ENCODE measurements around the gene DIAPH3. TPM values are rescaled to one million over a fixed set of nuclear protein-coding genes. Genes with fewer than 3 reads are reported as not detected.
A peak's percentile ranks its signal among the peaks of the same experiment; 100 is the strongest.

Gene DIAPH3
- total and polyA plus RNA-seq, 4 donors: 0.35 to 6.7 (median 1.1) TPM

DNA sequence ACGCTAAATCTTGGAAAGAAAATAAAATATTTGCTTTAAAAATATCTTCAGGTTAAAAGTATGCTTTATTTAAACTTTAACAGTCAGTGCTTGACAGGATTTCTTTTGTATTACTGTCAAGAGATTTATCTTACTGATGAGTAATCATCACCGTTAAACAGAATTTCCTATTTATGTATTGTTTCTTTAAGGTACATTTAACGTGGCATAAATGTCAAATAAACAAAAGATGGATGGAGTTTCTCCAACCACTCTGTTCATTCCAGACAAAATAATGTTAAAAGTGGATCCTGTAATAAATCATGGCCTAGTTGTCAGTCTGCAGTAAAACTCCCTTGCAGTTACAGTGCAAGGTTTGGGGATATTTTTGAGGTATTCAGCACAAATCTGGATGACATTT lies 298.3 kb downstream of the DIAPH3 start:
- no peak overlapping the region for H3K27ac ChIP-seq (ENCODE audit: low read depth in 1 of 2, low read length in 1 of 2)
- H3K9me3 ChIP-seq (ENCODE audit: control insufficient read depth in 4 of 4, insufficient read depth in 3 of 4, low read length in 3 of 4): no peaks in the 10 kb centered on the region
- H3K9ac ChIP-seq (ENCODE audit: insufficient read depth in 1 of 2, low read length in 2 of 2): no peak overlapping the region
- TF ChIP-seq, protein P1, sequence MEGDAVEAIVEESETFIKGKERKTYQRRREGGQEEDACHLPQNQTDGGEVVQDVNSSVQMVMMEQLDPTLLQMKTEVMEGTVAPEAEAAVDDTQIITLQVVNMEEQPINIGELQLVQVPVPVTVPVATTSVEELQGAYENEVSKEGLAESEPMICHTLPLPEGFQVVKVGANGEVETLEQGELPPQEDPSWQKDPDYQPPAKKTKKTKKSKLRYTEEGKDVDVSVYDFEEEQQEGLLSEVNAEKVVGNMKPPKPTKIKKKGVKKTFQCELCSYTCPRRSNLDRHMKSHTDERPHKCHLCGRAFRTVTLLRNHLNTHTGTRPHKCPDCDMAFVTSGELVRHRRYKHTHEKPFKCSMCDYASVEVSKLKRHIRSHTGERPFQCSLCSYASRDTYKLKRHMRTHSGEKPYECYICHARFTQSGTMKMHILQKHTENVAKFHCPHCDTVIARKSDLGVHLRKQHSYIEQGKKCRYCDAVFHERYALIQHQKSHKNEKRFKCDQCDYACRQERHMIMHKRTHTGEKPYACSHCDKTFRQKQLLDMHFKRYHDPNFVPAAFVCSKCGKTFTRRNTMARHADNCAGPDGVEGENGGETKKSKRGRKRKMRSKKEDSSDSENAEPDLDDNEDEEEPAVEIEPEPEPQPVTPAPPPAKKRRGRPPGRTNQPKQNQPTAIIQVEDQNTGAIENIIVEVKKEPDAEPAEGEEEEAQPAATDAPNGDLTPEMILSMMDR (IDR thresholded peaks at IDR 0.05; ENCODE audit: control extremely low read depth, extremely low read depth): no peak
- no peak overlapping the region for H3K4me3 ChIP-seq
- WGBS, 2 donors: 28 to 50% methylated on average over 3 of the region's 3 CpGs
- H3K36me3 ChIP-seq (ENCODE audit: control insufficient read depth in 4 of 4, insufficient read depth in 4 of 4, low read length in 4 of 4): no peaks in the 10 kb centered on the region
- H3K4me1 ChIP-seq (ENCODE audit: control insufficient read depth in 5 of 5, insufficient read depth in 5 of 5, low read length in 5 of 5): no peaks in the 10 kb centered on the region
- no peak for ATAC-seq (ENCODE audit: insufficient read depth, low FRiP score)
- H3K27me3 ChIP-seq (ENCODE audit: control insufficient read depth in 3 of 3, insufficient read depth in 3 of 3, low read length in 2 of 3): no peaks in the 10 kb centered on the region
- DNase-seq: no peak

DNA sequence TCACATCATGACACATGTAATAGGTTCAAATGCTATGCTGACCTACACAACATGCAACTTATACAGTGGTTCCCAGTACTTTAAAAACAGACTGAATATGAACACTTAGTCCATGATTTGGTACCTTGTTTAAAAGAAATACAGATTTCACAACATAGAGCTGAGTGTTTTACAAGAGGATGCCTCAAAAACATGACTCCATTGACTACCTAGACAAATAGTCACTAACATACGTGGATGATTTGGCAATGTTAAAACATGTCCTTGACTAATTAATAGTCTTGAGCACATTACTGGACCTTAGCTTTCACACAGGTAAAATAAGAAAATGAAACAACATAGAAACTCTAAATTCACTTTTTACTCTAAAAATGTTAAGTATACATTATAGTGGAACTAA lies 300.1 kb downstream of the DIAPH3 start:
- 88 to 93% methylated on average over 1 of the region's 1 CpG for WGBS, 2 donors

DNA sequence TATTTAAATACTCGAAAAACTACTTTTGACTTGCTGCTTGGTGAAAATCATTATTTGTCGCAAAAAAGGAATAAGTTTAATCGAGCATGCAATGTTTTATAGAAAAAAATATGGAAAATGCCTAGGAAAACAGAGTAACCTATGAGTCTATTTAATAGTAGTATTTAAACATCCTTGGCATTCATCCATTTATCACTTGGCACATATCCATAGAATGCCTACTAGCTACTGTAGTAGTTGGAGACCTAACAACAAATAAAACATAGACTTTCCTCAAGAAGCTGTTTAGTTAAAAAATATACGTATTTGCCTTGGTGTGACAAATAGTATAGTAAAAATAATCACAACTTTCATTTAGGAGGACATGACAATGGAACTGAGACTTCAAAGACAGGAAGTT lies 302.1 kb downstream of the DIAPH3 start:
- Histone ChIP-seq H3K27ac (ENCODE audit: low read depth in 1 of 2, low read length in 1 of 2) (no peak overlapping the region), H3K4me3 (no peak overlapping the region), H3K36me3 (ENCODE audit: control insufficient read depth in 4 of 4, insufficient read depth in 4 of 4, low read length in 4 of 4) (no peaks in the 10 kb centered on the region), H3K9ac (ENCODE audit: insufficient read depth in 1 of 2, low read length in 2 of 2) (no peak overlapping the region), H3K9me3 (ENCODE audit: control insufficient read depth in 4 of 4, insufficient read depth in 3 of 4, low read length in 3 of 4) (no peaks in the 10 kb centered on the region), H3K27me3 (ENCODE audit: control insufficient read depth in 3 of 3, insufficient read depth in 3 of 3, low read length in 2 of 3) (no peaks in the 10 kb centered on the region), H3K4me1 (ENCODE audit: control insufficient read depth in 5 of 5, insufficient read depth in 5 of 5, low read length in 5 of 5) (no peaks in the 10 kb centered on the region)
- 84 to 87% methylated on average over 4 of the region's 4 CpGs for WGBS, 2 donors
- TF ChIP-seq, protein P1 (IDR thresholded peaks at IDR 0.05; ENCODE audit: control extremely low read depth, extremely low read depth): no peak
- ATAC-seq (ENCODE audit: insufficient read depth, low FRiP score) (no peak), DNase-seq (peak in 2 of 3 donors; percentile 20 to 33)

More for the DNA sequence above, 300.1 kb downstream of the DIAPH3 start:
- no peak for DNase-seq
- Histone ChIP-seq H3K4me3 (no peak overlapping the region), H3K4me1 (ENCODE audit: control insufficient read depth in 5 of 5, insufficient read depth in 5 of 5, low read length in 5 of 5) (no peaks in the 10 kb centered on the region), H3K36me3 (ENCODE audit: control insufficient read depth in 4 of 4, insufficient read depth in 4 of 4, low read length in 4 of 4) (no peaks in the 10 kb centered on the region), H3K27me3 (ENCODE audit: control insufficient read depth in 3 of 3, insufficient read depth in 3 of 3, low read length in 2 of 3) (no peaks in the 10 kb centered on the region), H3K9ac (ENCODE audit: insufficient read depth in 1 of 2, low read length in 2 of 2) (no peak overlapping the region), H3K9me3 (ENCODE audit: control insufficient read depth in 4 of 4, insufficient read depth in 3 of 4, low read length in 3 of 4) (no peaks in the 10 kb centered on the region), H3K27ac (ENCODE audit: low read depth in 1 of 2, low read length in 1 of 2) (no peak overlapping the region)
- TF ChIP-seq, protein P1 (IDR thresholded peaks at IDR 0.05; ENCODE audit: control extremely low read depth, extremely low read depth): no peak
- no peak for ATAC-seq (ENCODE audit: insufficient read depth, low FRiP score)

DNA sequence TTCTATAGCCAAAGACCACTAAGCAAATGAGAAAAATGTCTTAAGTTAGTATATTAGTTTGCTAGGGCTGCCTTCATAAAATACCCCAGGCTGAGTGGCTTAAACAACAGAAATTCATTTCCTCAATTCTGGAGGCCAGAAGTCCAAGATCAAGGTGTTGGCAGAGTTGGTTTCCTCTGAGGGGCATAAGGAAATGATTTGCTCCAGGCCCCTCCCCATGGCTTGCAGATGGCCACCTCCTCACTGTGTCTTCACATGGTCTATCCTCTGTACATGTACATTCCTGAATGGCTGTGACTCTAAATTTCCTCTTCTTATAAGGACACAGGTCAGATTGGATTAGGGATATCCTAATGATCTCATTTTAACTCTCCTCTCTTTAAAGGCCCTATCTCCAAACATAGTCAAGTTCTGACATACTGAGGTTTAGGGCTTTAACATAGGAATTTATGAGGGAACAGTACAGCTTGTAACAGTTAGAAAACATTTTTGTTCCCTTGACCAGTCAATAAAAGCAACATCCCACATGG lies 307.4 kb downstream of the DIAPH3 start:
- Histone ChIP-seq H3K4me1 (ENCODE audit: control insufficient read depth in 5 of 5, insufficient read depth in 5 of 5, low read length in 5 of 5) (no peaks in the 10 kb centered on the region), H3K4me3 (no peak overlapping the region), H3K9ac (ENCODE audit: insufficient read depth in 1 of 2, low read length in 2 of 2) (no peak overlapping the region), H3K27ac (ENCODE audit: low read depth in 1 of 2, low read length in 1 of 2) (no peak overlapping the region), H3K27me3 (ENCODE audit: control insufficient read depth in 3 of 3, insufficient read depth in 3 of 3, low read length in 2 of 3) (no peaks in the 10 kb centered on the region), H3K36me3 (ENCODE audit: control insufficient read depth in 4 of 4, insufficient read depth in 4 of 4, low read length in 4 of 4) (no peaks in the 10 kb centered on the region), H3K9me3 (ENCODE audit: control insufficient read depth in 4 of 4, insufficient read depth in 3 of 4, low read length in 3 of 4) (no peaks in the 10 kb centered on the region)
- ATAC-seq (ENCODE audit: insufficient read depth, low FRiP score) (no peak), DNase-seq (no peak)
- TF ChIP-seq, protein P1 (IDR thresholded peaks at IDR 0.05; ENCODE audit: control extremely low read depth, extremely low read depth): no peak
